Erythroblast (primary cell): ENCODE results near the gene OSBPL7.

ENCODE experiments used
- GATA1 ChIP-seq: IDR thresholded peaks from 2 replicates; pipeline ENCODE4 v1.6.1; 2011; ENCODE audit warnings: low read depth, mild to moderate bottlenecking, control low read depth, low read length, moderate library complexity
- POLR2A ChIP-seq: IDR thresholded peaks from 2 replicates; pipeline ENCODE4 v1.6.1; 2011; ENCODE audit warnings: mild to moderate bottlenecking, low read length

DNA sequence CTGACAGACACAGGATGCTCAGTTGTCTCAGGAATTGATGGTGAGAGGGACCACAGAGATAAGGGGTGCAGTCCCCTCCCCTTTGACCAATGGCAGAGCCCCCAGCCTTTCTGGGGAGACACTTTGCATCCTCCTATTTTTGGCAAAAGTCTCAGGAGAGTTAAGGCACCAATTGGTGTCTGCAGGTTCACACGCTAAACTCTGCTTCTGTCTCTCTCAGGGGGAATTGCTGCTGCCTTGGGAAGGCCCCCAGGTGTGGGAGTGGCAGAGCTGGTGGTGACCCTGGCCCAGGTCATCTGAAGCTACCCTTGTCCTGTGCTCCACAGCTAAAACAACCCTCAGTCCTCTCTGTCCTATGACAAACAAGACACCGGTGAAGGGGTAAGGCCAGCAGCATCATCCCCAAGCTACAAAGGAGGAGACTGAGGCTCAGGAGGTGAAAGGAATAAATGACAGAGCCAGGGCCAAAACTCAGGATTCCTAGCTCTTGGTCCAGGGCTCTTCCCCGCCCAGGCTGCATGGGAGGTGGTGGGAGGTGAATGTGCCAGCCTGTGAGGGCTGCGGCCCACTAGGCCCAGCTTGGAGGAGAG, 20.3 kb downstream of the OSBPL7 start:
- TF ChIP-seq POLR2A (no peak), GATA1 (no peak)
